CD4-positive, alpha-beta T cell treated with Interleukin-17A for 1 hour (primary cell): Measurements from ENCODE around the gene MICALL1.

Source experiments
- DNase-seq: peaks from one replicate; pipeline ENCODE4 v3.0.0-alpha.2; 2020

Gene MICALL1

GRCh38 chr22:37905534-37906363 lies at the start of gene MICALL1:
MICALL1 (plus strand) TSS chr22:37906297; CDS start chr22:37906423, 126 bp downstream.
- DNase-seq = peak; percentile 65

- DNase-seq = no peak
Observed at GRCh38 chr22:37860796-37861421, 45.2 kb upstream of the MICALL1 start.

GRCh38 chr22:37862570-37863325 lies 43.3 kb upstream of the MICALL1 start:
- no peak for DNase-seq

GRCh38 chr22:37865510-37865909 lies 40.6 kb upstream of the MICALL1 start:
- no peak for DNase-seq

- no peak for DNase-seq
Observed at GRCh38 chr22:37870273-37870672, 35.8 kb upstream of the MICALL1 start.

- DNase-seq = no peak
Observed at GRCh38 chr22:37880668-37881440, 25.2 kb upstream of the MICALL1 start.

- no peak for DNase-seq
Observed at GRCh38 chr22:37884420-37884819, 21.7 kb upstream of the MICALL1 start.

- DNase-seq = peak; percentile 5
Observed at GRCh38 chr22:37887584-37888378, 18.3 kb upstream of the MICALL1 start.

- DNase-seq = no peak
Observed at GRCh38 chr22:37891926-37892325, 14.2 kb upstream of the MICALL1 start.

GRCh38 chr22:37892566-37893335 lies 13.3 kb upstream of the MICALL1 start:
- DNase-seq = no peak

- DNase-seq = no peak
Observed at GRCh38 chr22:37893583-37893983, 12.5 kb upstream of the MICALL1 start.

GRCh38 chr22:37894939-37895670 lies 11.0 kb upstream of the MICALL1 start:
- DNase-seq = no peak

GRCh38 chr22:37896181-37896592 lies 9.9 kb upstream of the MICALL1 start:
- peak; percentile 65 for DNase-seq

GRCh38 chr22:37896939-37897338 lies 9.2 kb upstream of the MICALL1 start:
- no peak for DNase-seq

GRCh38 chr22:37897807-37898206 lies 8.3 kb upstream of the MICALL1 start:
- DNase-seq = no peak

GRCh38 chr22:37898441-37899181 lies 7.5 kb upstream of the MICALL1 start:
- DNase-seq = no peak

- no peak for DNase-seq
Observed at GRCh38 chr22:37904572-37905533, 1.2 kb upstream of the MICALL1 start.

GRCh38 chr22:37906364-37907008 lies 389 bp downstream of the MICALL1 start:
- peak; percentile 43 for DNase-seq
